Hepatic stellate cell (primary cell): ENCODE results near the gene CRYBG3.
A peak's percentile ranks its signal among the peaks of the same experiment; 100 is the strongest.

ENCODE experiments used
- DNase-seq: peaks from one replicate; pipeline ENCODE4 v3.0.0; 2011; ENCODE audit warnings: low spot score

CRYBG3 gene

DNA sequence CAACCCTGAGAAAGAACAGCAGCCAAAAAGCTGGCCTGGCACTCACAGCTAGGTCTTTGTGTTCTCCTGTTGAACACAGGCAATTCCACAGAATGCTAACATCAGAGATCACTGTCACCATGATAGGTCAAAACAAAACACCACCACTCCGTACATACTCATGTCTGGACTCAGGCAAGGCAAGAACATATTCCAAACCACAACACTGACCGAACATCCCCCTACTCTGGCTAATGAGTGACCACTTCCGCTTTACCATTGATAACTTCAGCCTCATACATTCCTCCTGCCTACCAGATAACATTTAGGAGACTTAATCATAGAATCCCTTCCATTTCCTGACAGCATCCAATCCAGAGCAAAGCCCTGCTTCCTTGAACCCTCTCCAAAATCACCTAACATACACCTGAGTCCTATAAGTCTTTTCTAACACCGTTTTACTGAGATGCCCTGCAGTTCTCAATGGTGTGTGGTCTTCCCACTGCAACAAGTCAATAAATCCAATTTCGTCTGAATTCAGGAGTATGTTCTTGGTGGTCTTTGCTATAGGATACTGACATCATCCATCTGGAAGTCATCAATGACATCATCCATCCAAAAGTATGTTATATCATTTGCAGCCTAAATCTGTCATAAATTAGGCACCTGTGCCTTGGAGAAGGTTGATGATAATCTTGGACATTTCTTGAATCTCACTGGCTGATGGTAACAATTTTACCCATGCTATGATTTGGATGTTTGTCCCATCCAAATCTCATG, 126.7 kb downstream of the CRYBG3 start:
- no peak for DNase-seq

DNA sequence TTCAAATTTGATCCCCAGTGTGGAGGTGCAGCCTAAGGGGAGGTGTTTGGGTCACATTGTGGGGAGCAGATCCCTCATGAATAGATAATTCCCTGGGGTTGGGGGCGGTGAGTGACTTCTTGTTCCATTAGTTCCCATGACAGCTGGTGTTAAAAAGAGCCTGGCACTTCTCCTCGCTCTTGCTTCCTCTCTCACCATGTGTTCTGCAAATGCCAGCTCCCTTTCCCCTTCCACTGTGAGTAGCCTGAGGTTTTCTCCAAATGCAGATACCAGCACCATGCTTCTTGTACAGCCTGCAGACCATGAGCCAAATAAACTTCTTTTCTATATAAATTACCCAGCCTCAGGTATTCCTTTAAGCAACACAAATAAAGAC, 127.3 kb downstream of the CRYBG3 start:
- no peak for DNase-seq

DNA sequence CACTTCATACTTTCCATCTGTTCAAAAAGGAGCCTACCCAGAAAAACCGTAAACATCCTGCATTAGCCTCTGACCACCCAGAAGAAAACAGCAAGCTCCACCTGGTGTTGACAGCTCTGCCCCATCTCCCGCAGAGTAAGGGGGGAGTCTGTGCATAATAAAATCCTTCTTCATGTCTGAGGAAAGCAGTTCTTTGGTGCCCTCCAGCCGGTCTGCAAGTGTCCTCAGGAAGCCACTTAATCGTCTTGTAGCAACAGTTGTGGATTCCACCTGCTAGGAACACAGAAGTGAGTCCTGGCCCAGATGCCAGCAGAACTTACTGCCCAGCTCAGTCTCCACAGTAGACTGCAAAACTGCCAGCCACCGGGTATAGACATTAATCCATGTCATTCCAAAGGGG, 127.9 kb downstream of the CRYBG3 start:
- no peak for DNase-seq

DNA sequence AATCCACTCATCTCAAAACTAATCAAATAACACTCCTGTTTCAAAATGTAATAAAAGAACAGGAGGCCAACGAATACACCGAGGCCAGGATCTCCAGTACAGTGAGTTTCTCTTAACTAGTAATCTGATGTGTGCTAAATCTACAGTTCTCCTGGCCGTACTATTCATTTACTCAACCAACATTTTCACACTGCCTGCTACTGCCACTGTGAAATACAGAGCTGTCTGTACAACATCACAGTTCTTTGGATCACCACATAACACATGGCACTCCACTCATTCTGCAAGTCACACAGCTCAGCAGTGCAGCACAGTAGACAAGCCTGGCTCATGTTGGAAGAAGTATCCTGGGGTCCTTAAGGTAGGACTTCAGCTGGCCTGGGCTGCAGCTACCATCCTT, 128.5 kb downstream of the CRYBG3 start:
- DNase-seq, result no peak

DNA sequence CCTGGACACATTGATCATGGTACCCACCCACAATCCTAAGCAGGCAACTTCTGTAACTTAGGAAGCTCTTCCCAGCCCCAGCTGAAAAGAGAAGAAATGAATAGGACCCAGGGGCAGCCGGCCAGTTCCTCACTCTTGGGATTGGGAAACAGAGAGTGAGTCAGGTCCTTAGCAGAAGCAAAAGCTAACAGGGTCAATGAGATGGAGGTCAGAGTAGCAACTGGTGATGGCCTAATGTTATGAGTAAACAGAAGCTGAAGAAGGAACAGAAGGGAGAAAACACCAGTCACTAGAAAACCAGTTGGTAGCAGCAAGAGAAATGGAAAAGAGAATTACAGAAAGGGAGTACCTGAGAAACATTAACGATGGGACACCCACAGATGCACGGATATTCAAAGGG, 130.5 kb downstream of the CRYBG3 start:
- DNase-seq, result no peak

DNA sequence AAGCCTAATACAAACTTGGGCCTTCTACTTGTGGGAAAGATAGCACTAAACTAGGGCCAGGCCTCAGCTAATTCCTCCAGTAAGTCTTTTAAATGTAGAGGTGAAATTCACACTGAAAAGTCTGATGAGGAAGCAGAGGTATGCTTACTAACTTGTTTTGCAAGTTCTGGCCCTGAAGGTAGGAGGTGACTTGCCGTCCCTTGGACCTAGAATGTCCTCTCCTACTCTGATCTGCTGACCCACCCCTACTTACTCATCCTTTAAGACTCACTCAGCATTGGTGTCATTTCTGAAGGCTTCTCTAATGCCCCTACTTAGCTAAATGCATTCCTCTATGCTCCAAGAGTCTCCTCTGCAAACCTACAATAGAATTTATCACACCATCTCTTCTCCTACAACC, 131.1 kb downstream of the CRYBG3 start:
- no peak for DNase-seq

DNA sequence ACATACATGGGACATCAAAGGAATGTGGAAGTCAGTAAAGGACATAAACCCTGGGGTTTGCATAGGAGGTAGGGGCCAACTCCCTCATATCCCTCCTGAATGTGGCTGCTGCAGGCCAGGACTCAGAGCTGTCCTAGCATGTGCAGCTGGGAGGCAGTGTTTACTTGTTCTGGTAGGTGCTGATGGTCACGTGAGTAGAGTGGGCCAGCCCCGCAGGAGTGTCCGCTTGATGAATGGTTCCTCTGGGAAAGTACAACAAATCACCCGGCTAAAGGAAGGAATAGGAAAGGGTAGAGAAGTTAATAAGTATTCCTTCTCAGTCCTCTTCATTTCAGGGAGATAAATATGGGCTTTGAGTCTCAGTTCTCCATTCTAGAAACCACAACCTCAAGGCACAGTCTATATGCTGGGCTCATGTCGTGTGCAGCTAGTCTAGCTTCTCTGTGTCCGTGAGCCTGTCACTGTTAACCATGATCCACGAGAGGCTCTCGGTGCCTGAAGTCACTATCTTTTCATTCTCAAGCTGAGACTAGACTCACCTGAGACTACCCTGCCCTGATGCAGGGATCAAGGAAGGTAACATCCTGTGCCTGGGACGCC, 132.5 kb downstream of the CRYBG3 start:
- DNase-seq, result no peak

DNA sequence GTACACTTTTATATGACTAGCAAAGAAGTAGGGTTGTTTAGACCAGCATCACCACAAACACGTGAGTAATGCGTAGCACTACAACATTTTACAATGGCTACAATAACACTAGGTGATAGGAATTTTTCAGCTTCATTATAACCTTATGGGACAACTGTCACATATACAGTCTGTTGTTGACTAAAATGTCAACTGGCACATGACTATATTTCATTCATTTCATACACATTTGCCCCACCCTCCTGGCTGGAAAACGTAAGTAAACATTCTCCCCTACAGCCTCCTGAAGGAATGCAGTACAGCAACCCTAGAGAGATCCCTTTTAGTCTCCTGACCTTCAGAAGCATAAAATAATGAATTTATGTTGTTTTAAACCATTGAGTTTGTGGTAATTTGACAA, 134.2 kb downstream of the CRYBG3 start:
- no peak for DNase-seq

DNA sequence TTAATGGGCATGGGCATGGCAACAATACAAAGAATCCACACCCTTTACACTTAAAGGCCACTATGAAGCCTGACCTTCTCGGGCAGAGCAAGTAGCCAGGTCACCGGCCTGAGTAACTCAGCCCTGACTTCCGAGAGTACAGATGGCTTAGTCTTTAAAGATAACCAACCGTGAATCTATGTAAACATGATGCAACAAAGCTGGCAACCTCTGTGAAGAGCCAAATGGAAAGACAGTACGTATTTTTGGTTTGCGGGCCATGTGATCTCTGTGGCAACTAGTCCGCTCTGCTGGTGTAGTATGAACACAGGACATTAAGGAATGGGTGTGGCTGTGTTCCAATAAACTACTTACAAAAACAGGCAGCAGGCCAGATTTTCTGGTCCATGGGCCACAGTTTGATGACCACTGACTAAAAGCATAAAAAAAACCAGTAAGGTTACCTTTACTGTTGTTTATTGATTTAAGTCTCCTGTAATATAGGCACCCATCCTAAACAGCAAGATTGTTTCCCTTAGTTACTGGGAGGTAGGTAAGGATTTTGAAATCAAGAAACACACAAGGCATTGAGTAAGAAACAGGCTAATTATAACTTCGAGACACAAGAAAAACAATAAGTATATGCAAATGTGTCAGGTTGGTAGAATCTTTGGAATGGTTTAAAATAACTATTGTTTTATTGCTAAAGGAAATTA, 136.0 kb downstream of the CRYBG3 start:
- no peak for DNase-seq

DNA sequence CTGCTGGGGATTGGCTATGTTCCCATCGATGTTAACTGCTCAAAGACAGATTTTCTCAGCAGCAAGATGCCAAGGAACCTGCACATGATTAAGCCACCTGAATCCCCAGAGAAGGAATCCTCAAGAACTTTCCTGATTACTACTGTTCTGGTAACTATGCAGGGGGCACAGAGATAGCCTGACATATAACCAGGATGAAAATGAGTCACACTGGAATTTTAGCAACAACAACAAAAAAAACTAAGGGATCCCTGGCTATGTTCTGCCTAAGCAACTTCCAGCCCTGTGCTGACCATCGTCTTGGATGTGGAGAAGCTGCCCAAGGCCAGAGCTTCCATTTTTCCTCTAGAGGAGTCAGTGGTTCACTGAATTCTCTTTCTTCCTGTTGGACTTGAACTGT, 136.6 kb downstream of the CRYBG3 start:
- DNase-seq, result peak; percentile 27

DNA sequence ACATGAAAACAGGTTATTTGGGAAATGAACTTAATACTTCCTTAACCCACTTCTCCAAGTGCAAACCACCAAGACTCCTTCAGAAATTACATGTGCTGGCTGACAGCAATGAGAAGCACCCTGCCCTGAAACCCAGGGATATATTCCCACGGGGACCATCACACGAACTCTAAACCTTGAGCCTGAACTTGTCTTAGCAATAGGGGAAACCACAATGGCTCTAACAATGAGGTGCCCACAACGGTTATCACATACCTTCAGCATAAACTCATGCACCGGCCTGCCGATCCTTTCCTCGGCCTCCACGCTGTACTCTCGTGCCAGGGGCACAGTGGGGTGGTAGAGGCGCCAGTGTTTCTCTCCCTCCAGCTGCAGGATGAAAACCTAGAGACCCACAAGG, 137.0 kb downstream of the CRYBG3 start:
- DNase-seq, result no peak

DNA sequence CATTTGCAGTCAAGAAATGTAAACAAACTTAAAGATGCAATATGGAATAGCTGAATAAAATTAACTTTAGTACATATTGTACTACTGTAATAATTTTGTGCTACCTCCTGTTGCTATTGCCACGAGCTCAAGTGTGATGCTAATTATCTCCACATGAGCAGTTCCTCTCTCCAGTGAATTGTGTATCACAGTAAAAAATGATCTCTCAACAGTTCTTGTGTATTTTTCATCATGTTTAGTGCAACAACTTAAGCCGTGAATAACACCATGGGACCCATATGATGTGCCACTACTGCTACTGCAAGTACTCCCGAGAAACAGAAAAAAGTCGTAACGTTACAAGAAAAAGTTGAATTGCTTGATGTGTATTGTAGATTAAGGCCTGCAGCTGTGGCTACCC, 138.1 kb downstream of the CRYBG3 start:
- no peak for DNase-seq

DNA sequence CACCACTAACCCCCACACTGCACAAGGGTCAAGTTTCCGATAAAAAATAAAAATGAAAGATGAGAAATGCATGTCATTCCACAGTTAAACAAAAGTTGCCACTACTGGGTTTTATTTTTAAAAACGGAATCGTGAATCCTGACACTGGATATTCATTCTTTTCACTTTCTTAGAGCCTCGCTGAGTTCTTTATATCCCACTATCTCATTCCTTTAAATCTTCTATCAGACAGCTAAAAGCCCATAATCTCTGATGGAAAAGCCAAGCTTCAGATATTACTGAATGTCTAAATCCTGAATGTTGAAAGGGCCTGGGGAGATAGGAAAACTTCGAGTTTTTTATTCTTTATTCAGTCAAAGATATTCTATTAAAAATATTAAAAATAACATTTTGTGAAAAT, 138.7 kb downstream of the CRYBG3 start:
- no peak for DNase-seq

DNA sequence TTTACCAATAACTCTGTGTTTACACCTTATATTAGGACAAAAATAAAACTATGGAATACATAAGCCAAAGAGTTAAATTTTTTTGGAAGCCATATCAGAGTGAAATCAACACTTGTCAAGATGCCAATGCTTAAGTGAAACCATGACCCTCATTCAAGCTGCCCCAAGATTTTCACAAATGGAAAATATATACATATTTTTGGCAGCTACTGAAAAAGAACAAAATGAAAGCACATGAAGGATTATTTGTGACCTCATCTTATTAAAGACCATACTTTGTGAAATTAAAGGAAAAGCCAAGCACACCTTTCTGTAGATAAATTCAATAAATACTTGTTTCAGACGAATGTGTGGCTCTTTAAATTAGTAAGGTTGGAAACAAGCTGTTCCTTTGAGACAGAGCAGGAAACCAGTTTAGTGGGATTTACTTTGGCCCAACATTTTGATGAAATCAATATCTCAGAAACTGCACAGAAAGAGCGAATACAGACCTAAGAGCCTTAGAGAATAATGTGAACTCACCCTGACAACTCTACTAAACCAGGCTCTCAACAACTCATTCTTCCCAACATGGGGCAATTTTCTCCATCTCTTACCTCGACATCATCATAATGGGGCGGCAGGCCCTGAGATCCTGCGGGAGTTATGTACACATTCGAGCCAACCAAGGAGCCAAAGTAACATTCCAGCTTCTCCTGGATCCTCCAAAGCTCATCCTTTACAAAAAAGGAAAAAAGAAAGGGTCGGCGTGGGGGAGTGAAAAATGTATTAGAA, 139.4 kb downstream of the CRYBG3 start:
- DNase-seq, result no peak

DNA sequence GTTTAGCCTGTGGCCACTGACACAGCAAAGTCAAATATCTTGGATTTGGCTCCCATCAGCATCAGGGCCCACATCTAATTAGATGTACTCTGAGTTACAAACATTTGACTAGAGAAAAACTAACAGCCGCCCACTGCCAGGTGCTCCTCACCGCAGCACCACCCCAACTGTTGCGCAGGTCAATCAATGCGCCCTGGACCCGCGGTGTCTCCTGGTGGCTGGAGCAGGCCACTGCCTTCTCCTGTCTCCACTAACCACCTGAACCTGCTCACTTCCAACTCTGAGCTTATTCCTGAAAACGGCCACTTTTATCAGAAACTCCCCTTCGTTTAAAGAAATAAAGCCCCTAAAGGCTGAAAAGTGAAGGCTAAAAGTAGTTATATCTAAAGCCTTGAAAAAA, 146.2 kb downstream of the CRYBG3 start:
- no peak for DNase-seq

DNA sequence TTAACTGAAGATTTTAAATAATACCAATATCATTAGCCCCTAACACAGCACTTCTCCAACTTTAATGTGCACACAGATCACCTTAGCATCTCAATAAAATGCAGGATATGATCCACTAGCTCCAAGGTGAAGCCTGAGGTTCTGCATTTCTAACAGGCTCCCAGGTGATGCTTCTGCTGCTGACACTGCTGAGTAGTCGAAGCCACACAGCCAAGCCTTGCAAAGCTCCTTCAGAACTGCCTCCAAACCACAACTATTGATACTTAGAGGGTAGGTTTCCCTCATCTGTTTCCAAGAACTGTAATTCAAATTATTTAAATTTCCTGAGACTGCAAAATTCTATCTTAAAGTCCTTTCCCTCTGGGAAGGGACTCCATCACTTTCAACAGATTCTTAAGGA, 146.6 kb downstream of the CRYBG3 start:
- no peak for DNase-seq

DNA sequence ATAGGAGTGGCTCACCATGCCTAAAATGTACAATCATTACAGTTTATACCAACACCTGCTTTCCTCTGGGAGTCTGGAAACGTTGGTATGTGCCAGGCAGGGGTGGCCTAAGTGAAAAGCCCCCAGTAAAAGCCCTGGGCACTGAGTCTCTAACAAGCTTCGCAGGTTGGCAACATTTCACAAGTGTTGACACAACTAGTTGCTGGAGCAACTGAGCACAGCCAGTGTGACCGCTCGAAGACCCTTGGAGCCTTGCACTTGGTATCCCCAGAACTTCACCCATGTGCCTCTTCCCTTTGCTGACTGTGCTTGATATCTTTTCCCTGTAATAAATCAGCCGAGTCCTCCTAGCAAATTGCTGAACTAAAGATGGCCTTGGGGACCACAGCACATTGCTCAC, 147.7 kb downstream of the CRYBG3 start:
- DNase-seq, result no peak

DNA sequence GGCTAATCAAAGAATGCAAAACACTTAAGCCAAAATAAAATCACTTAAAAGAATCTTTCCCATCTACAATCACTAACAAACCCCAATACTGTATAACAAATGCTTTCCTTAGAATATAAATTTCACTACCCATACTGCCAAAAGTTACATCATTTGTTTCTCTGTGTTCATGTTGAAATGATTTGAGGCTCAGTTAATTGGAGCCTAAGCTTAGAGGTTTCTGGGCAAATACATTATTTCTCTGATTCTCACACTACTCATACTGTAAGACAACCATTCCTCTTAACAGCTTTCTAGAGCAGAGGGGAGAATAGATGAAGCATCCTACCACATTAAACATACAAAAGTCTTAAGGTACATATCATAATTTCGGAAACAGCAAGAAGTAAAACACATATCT, 148.3 kb downstream of the CRYBG3 start:
- DNase-seq, result no peak

DNA sequence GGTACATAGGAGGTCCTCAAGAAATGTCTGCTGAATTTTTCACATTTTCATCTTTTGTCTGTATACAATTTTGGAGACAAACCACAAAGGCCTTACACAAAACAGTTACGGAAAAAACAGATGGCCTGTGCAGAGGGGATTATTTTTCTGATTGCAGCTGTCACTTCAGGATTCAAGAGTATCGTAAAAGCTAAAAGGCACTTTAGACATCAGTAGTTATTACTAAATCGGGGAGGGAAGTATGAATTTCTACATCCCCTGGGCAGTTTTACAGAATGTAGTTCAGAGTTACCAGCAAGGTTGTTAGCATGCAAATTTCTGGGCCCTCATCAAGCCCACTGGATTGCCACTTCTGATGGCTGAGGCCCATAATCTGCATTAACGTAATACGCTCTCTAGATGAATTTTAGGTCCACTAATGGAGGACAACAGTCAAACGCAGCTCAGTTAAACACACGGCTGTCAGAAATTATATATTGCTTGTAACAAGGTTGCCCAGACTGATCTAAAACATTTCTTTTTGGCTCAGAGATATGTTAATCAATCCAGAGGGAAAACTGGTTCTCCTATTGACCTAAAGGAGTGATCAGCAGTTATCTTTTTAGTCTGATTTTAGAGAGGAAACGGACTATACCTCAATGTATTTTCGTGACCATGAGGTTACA, 149.3 kb downstream of the CRYBG3 start:
- no peak for DNase-seq

DNA sequence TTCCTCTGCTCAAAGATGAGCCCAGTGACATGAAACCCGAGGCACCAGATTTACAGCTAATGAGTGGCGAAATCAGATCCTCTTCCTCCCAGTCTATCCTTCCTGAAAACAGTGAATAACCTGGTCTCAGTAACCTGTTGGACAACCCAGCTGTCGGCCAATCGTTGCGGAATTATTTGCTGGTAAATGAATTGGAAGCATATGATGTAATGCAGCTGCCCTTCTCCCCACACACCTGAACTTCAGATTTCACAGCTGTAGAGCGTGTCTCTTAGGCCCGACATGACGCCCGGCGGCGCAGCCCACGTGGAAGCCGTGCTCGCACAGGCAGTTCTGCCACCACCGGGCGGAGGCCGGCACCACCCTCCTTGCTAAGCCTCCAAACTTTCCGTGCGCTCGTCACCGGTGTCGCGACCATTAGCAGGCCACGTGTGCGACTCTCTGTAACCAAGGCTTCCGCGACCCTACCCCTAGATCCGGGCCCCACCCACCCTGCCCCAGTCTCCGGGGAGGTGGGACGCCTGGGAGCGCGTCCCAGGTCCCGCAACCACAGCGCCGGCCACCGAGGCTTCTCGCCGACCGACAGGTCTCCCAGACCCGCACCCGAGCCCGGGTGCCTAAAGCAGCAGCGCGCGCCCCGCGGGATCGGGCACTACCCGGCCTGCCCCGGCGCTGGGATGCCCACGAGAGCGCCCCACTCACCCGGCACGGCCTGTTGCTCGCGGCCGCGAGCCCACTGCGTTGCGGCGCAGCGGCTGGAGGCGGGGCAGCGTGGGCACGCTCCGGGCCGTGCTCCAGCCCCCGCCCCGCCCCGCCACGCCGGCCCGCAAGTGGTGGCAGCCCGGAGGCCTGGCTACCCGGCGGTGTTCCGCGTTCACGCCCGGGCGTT, 150.1 kb downstream of the CRYBG3 start, which contains the start of gene RIOX2:
RIOX2 (minus strand) TSS at position 753 of the 889 bp plus-strand sequence. CDS start 4,838 bp downstream, outside the sequence.
- DNase-seq, result peak; percentile 74

DNA sequence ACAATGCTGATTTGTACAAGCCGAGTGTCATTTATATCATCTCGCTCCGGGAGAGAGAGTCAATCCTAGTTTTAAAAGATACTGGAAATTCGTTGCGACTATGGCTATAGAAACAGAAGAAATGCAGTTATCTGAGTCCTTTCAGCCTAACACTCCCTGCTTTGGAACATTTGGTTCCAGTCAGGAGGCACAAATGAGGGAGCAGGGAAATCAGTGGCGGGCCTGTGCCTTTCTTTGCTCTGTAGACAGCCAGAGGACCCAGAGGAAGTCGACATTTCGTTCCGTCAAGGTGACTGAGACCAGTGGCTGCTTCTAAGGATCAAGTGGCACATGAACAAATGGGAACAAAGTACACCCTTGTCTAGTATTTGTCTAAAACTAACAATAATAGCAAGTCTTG, 151.2 kb downstream of the CRYBG3 start:
- DNase-seq, result no peak
